ENCODE data around the gene CACNA1C.

Gene CACNA1C

GRCh38 chr12:2481951-2482350, 429.2 kb downstream of the CACNA1C start:
- no peak overlapping the region for H3K4me3 ChIP-seq (ENCODE audit: low read depth, low read length)
- TF ChIP-seq CTCF (IDR thresholded peaks at IDR 0.05; ENCODE audit: low read depth, low read length, missing control alignments): no peak
- in situ Hi-C loops (cut with HindIII; ENCODE audit: low sequenced_read_pairs): no loop called here

GRCh38 chr12:2482938-2483660, 430.3 kb downstream of the CACNA1C start:
- DNase-seq (ENCODE audit: low read depth): no peak
- in situ Hi-C loops (cut with HindIII; ENCODE audit: low sequenced_read_pairs): no loop called here

More at GRCh38 chr12:2481951-2482350, 429.2 kb downstream of the CACNA1C start:
- no peak for DNase-seq (ENCODE audit: low read depth)

GRCh38 chr12:2483713-2484112, 430.9 kb downstream of the CACNA1C start:
- DNase-seq (ENCODE audit: low read depth): no peak
- H3K4me3 ChIP-seq (ENCODE audit: low read depth, low read length): no peak overlapping the region
- TF ChIP-seq CTCF (IDR thresholded peaks at IDR 0.05; ENCODE audit: low read depth, low read length, missing control alignments): no peak
- in situ Hi-C loops (cut with HindIII; ENCODE audit: low sequenced_read_pairs): no loop called here

More at GRCh38 chr12:2482938-2483660, 430.3 kb downstream of the CACNA1C start:
- no peak overlapping the region for H3K4me3 ChIP-seq (ENCODE audit: low read depth, low read length)
- TF ChIP-seq CTCF (IDR thresholded peaks at IDR 0.05; ENCODE audit: low read depth, low read length, missing control alignments): no peak

- DNase-seq (ENCODE audit: low read depth): no peak
- no peak for TF ChIP-seq CTCF (IDR thresholded peaks at IDR 0.05; ENCODE audit: low read depth, low read length, missing control alignments)
- no peak overlapping the region for H3K4me3 ChIP-seq (ENCODE audit: low read depth, low read length)
- in situ Hi-C loops (cut with HindIII; ENCODE audit: low sequenced_read_pairs): no loop called here
Observed at GRCh38 chr12:2484141-2484776, 431.5 kb downstream of the CACNA1C start.

- H3K4me3 ChIP-seq (ENCODE audit: low read depth, low read length): no peak overlapping the region
- no peak for TF ChIP-seq CTCF (IDR thresholded peaks at IDR 0.05; ENCODE audit: low read depth, low read length, missing control alignments)
- no peak for DNase-seq (ENCODE audit: low read depth)
- in situ Hi-C loops (cut with HindIII; ENCODE audit: low sequenced_read_pairs): no loop called here
Observed at GRCh38 chr12:2485681-2486080, 432.9 kb downstream of the CACNA1C start.

GRCh38 chr12:2486796-2487195, 434.0 kb downstream of the CACNA1C start:
- H3K4me3 ChIP-seq (ENCODE audit: low read depth, low read length): no peak overlapping the region
- no peak for DNase-seq (ENCODE audit: low read depth)
- in situ Hi-C loops (cut with HindIII; ENCODE audit: low sequenced_read_pairs): no loop called here
- TF ChIP-seq CTCF (IDR thresholded peaks at IDR 0.05; ENCODE audit: low read depth, low read length, missing control alignments): no peak
